ENCODE data around the gene COG5. TPM values are rescaled to one million over a fixed set of nuclear protein-coding genes. Genes with fewer than 3 reads are reported as not detected.

COG5 gene
- total RNA-seq, 6 experiments from 2014 or later = 13.9 to 21.3 (median 15.5) TPM

DNA sequence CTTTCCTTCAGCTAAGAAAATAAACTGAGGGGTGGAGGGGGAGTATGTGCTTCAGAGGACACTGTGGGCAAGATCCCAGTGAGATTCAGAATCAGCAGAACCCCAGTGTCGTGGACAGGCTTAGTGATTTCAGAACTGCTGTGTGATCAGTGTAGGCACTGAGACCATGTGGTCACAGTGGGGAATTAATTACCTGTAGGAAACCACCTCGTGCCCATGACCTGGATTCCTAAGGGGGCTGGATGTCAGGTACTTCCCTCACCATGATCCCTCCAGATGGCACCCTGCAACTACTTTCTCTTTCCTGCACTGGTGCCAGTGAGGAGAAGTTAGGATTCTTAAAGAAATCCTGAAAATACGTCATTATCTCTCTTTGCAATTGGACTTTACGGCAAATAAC lies 330.5 kb downstream of the COG5 start:
- no peaks in the 10 kb centered on the region for H3K4me1 ChIP-seq
- no peak for DNase-seq
- H3K27ac ChIP-seq = no peak overlapping the region
- no peaks in the 10 kb centered on the region for H3K9me3 ChIP-seq
- no peak for ATAC-seq
- no peak for TF ChIP-seq POLR2A (IDR thresholded peaks at IDR 0.05)
- no peak for TF ChIP-seq CTCF (IDR thresholded peaks at IDR 0.05)
- no peaks in the 10 kb centered on the region for H3K36me3 ChIP-seq
- intact Hi-C loops (cut with DNase I) = no loop called here
- no peak overlapping the region for H3K4me3 ChIP-seq
- WGBS (ENCODE audit: insufficient coverage, low coverage, low lambda C conversion rate, missing lambda C conversion rate) = 87% methylated on average over 3 of the region's 4 CpGs
- H3K27me3 ChIP-seq = no peaks in the 10 kb centered on the region

- H3K4me3 ChIP-seq = no peak overlapping the region
- H3K36me3 ChIP-seq = no peaks in the 10 kb centered on the region
- H3K27ac ChIP-seq = no peak overlapping the region
- TF ChIP-seq POLR2A (IDR thresholded peaks at IDR 0.05) = no peak
- no peak for TF ChIP-seq CTCF (IDR thresholded peaks at IDR 0.05)
- no peak for DNase-seq
- no peaks in the 10 kb centered on the region for H3K9me3 ChIP-seq
- no peaks in the 10 kb centered on the region for H3K27me3 ChIP-seq
- ATAC-seq = no peak
- 92% methylated on average over 7 of the region's 7 CpGs for WGBS (ENCODE audit: insufficient coverage, low coverage, low lambda C conversion rate, missing lambda C conversion rate)
- H3K4me1 ChIP-seq = no peaks in the 10 kb centered on the region
- intact Hi-C loops (cut with DNase I) = no loop called here
Observed at GRCh38 chr7:107232568-107233090, 331.1 kb downstream of the COG5 start.

GRCh38 chr7:107230334-107230733 lies 333.4 kb downstream of the COG5 start:
- DNase-seq (no peak), ATAC-seq (no peak)
- Histone ChIP-seq H3K9me3 (peaks cover 0 to 3% (median 0%) of the 10 kb centered on the region in 4 donors), H3K27me3 (no peaks in the 10 kb centered on the region), H3K27ac (no peak overlapping the region), H3K4me1 (no peaks in the 10 kb centered on the region), H3K4me3 (no peak overlapping the region), H3K36me3 (no peaks in the 10 kb centered on the region)
- intact Hi-C loops (cut with DNase I) = no loop called here
- WGBS (ENCODE audit: insufficient coverage, low coverage, low lambda C conversion rate, missing lambda C conversion rate) = 98% methylated on average over 3 of the region's 3 CpGs
- TF ChIP-seq CTCF (IDR thresholded peaks at IDR 0.05) = no peak
- TF ChIP-seq POLR2A (IDR thresholded peaks at IDR 0.05) = no peak

GRCh38 chr7:107228291-107228690 lies 335.4 kb downstream of the COG5 start:
- TF ChIP-seq CTCF (IDR thresholded peaks at IDR 0.05) (no peak), POLR2A (IDR thresholded peaks at IDR 0.05) (no peak)
- ATAC-seq (no peak), DNase-seq (no peak)
- no peak overlapping the region for H3K4me3 ChIP-seq
- peaks cover 0 to 3% (median 0%) of the 10 kb centered on the region in 4 donors for H3K9me3 ChIP-seq
- no peaks in the 10 kb centered on the region for H3K27me3 ChIP-seq
- peaks cover 0 to 8% (median 4%) of the 10 kb centered on the region in 4 donors for H3K4me1 ChIP-seq
- intact Hi-C loops (cut with DNase I) = no loop called here
- WGBS (ENCODE audit: insufficient coverage, low coverage, low lambda C conversion rate, missing lambda C conversion rate) = 100% methylated on average over 1 of the region's 2 CpGs
- H3K36me3 ChIP-seq = no peaks in the 10 kb centered on the region
- no peak overlapping the region for H3K27ac ChIP-seq

Data from right lobe of liver (tissue), 6 donors.